ENCODE measurements around the gene PPP2R2B. TPM values are rescaled to one million over a fixed set of nuclear protein-coding genes. Genes with fewer than 3 reads are reported as not detected.
"Not testable (repeated sequence)": the region's sequence is repeated elsewhere in the genome, so short reads cannot be mapped to it uniquely, and the experiment has no call there.

Gene PPP2R2B
- total RNA-seq, 4 donors from 2014 or later: 1.2 to 2.9 (median 1.9) TPM

DNA sequence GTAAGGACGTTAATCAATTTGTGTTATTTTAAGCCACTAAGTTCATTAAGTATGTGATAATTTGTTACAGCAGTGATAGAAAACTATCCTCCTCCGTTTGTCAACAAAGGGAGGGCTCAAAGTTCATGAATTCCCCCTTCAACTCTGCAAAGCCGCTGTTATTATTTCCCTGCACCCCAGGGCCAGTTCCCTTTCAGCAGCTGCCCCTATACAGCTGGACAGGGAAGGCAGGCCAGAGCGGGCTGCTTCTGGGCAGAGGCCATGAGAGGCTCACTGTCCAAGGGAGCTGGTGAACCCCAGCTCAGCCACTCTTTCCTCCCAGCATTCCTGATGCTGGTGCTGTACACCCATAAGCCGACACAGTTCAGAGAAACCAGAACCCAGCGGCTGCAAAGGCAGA is 260.1 kb downstream of the PPP2R2B start:
- Histone ChIP-seq H3K36me3 (no peaks in the 10 kb centered on the region), H3K27me3 (no peaks in the 10 kb centered on the region), H3K9me3 (no peaks in the 10 kb centered on the region), H3K4me3 (no peak overlapping the region), H3K27ac (no peak overlapping the region), H3K4me1 (no peaks in the 10 kb centered on the region)
- no peak for DNase-seq
- no peak for TF ChIP-seq CTCF (IDR thresholded peaks at IDR 0.05)
- TF ChIP-seq POLR2A (IDR thresholded peaks at IDR 0.05): no peak

DNA sequence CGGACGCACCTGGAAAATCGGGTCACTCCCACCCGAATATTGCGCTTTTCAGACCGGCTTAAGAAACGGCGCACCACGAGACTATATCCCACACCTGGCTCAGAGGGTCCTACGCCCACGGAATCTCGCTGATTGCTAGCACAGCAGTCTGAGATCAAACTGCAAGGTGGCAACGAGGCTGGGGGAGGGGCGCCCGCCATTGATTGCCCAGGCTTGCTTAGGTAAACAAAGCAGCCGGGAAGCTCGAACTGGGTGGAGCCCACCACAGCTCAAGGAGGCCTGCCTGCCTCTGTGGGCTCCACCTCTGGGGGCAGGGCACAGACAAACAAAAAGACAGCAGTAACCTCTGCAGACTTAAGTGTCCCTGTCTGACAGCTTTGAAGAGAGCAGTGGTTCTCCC is 268.8 kb downstream of the PPP2R2B start:
- not testable (repeated sequence) for H3K27me3 ChIP-seq, DNase-seq, H3K4me3 ChIP-seq, H3K27ac ChIP-seq, H3K4me1 ChIP-seq, H3K36me3 ChIP-seq, H3K9me3 ChIP-seq

- no peaks in the 10 kb centered on the region for H3K36me3 ChIP-seq
- no peak overlapping the region for H3K27ac ChIP-seq
- H3K4me3 ChIP-seq: no peak overlapping the region
- DNase-seq: no peak
- no peaks in the 10 kb centered on the region for H3K4me1 ChIP-seq
- no peaks in the 10 kb centered on the region for H3K27me3 ChIP-seq
- no peaks in the 10 kb centered on the region for H3K9me3 ChIP-seq
- TF ChIP-seq POLR2A (IDR thresholded peaks at IDR 0.05) (no peak), CTCF (IDR thresholded peaks at IDR 0.05) (no peak)
Observed at GRCh38 chr5:146607659-146608332, 270.8 kb downstream of the PPP2R2B start.

DNA sequence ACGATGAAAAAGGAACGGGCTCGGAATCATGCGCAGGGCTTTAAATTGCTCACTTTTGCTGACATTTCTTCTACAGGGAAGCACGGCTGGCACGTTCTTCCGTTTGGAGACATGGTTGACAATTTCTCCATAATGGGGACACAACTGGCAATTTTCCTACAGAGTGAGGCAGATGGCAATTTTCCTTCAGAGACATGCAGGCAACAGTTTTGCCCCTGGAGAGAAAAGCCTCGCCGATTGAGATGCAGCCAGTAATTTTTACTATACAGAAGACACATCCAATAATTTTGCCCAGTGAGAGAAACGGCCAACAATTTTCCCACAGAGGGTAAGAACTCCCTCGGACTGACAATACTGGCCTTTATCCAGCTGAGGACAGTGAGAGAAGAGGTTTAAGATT is 271.7 kb downstream of the PPP2R2B start:
- TF ChIP-seq POLR2A (IDR thresholded peaks at IDR 0.05) (no peak), CTCF (IDR thresholded peaks at IDR 0.05) (no peak)
- Histone ChIP-seq H3K27ac (no peak overlapping the region), H3K27me3 (no peaks in the 10 kb centered on the region), H3K9me3 (no peaks in the 10 kb centered on the region), H3K4me3 (no peak overlapping the region), H3K4me1 (no peaks in the 10 kb centered on the region), H3K36me3 (no peaks in the 10 kb centered on the region)
- DNase-seq: no peak

DNA sequence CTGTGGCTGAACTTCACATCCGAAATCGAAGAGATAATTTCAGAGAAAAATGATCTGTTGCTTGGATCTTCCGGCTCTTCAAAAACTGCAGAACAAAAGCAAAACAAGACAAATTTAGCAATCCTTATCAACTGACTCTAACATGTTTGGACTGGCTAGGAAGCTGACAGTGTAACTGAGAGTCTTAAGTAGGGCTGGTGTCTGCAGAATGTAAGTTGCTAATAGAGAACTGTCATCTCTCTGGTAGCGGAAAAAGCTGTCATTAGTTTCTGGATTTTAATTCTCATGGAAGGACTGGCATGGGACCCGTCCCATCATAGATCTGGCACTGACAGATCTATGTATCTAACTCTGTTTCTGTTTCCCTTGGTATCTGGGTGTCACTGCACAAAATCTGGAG is 278.2 kb downstream of the PPP2R2B start:
- Histone ChIP-seq H3K9me3 (no peaks in the 10 kb centered on the region), H3K4me1 (no peaks in the 10 kb centered on the region), H3K4me3 (no peak overlapping the region), H3K36me3 (no peaks in the 10 kb centered on the region), H3K27ac (no peak overlapping the region), H3K27me3 (no peaks in the 10 kb centered on the region)
- no peak for DNase-seq
- TF ChIP-seq POLR2A (IDR thresholded peaks at IDR 0.05) (no peak), CTCF (IDR thresholded peaks at IDR 0.05) (no peak)

DNA sequence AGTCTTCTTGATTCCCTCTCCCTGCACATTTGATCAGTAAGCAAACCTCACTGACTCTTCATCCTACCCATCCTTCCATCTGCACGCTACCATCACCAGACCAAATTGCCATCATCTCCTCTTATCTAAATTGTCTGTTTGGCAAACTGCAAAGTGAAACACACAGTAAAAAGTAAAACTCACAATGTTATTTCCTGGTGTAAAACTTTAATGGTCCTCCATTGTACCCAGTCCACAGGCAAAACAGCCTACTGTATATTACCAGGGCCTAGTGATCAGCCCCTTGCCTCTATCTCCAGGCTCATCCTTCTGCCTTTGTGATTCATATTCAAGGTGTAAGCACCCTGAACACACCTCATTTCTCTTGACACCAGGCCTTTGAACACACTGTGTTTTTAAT is 279.3 kb downstream of the PPP2R2B start:
- H3K36me3 ChIP-seq: no peaks in the 10 kb centered on the region
- no peak for DNase-seq
- TF ChIP-seq POLR2A (IDR thresholded peaks at IDR 0.05) (no peak), CTCF (IDR thresholded peaks at IDR 0.05) (no peak)
- no peak overlapping the region for H3K27ac ChIP-seq
- H3K27me3 ChIP-seq: no peaks in the 10 kb centered on the region
- H3K9me3 ChIP-seq: no peaks in the 10 kb centered on the region
- no peaks in the 10 kb centered on the region for H3K4me1 ChIP-seq
- H3K4me3 ChIP-seq: no peak overlapping the region

Measured in Peyer's patch (tissue), 4 donors.